WTC11 (cell line): Measurements from ENCODE around the gene SP140L.

Source experiments
- ELF4 ChIP-seq: sonication (generic); formaldehyde crosslinking; IDR thresholded peaks from 2 replicates; pipeline ENCODE4 v1.8.1; 2022; ENCODE audit warnings: low read depth, mild to moderate bottlenecking, moderate library complexity, missing genetic modification reagents
- GTF2I ChIP-seq: fragments of 250-450 bp; sonication (Bioruptor Pico); conservative IDR thresholded peaks from 2 replicates; pipeline ENCODE4 v1.4.0; 2021; ENCODE audit warnings: mild to moderate bottlenecking
- KAT7 ChIP-seq: sonication (generic); formaldehyde crosslinking; IDR thresholded peaks from 2 replicates; pipeline ENCODE4 v1.8.1; 2023; ENCODE audit warnings: missing genetic modification reagents, mild to moderate bottlenecking, borderline replicate concordance
- TP53 ChIP-seq: sonication (generic); formaldehyde crosslinking; IDR thresholded peaks from 2 replicates; pipeline ENCODE4 v1.8.1; 2023; ENCODE audit warnings: mild to moderate bottlenecking, missing genetic modification reagents
- TF ChIP-seq, protein P1 (sequence below): sonication (generic); formaldehyde crosslinking; IDR thresholded peaks from 2 replicates; pipeline ENCODE4 v1.8.0; 2023; ENCODE audit warnings: mild to moderate bottlenecking, missing genetic modification reagents
- TF ChIP-seq, protein P2 (sequence below): fragments of 200-600 bp; IDR thresholded peaks from 2 replicates; pipeline ENCODE4 v1.8.0; 2022; ENCODE audit warnings: antibody characterized with exemption

DNA sequence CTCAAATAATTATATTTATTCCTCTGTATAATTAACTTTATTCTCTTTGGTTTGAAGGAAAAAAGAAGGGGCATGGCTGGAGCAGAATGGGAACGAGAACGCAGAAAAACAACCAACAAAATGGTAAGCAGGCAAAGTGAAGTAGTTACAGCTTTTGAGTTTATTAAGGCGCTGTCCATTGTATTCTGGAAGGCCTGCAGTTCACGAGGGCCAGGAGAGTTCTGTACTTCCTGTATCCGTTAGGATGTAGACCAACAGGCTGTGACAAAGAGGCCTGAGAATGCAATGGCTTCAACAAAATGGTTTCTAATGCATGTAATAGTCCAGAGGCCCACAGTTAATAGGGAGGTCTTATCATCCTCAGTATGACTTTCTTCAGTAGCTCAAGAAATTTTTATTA lies 56.5 kb downstream of the SP140L start:
- TF ChIP-seq, protein P1, sequence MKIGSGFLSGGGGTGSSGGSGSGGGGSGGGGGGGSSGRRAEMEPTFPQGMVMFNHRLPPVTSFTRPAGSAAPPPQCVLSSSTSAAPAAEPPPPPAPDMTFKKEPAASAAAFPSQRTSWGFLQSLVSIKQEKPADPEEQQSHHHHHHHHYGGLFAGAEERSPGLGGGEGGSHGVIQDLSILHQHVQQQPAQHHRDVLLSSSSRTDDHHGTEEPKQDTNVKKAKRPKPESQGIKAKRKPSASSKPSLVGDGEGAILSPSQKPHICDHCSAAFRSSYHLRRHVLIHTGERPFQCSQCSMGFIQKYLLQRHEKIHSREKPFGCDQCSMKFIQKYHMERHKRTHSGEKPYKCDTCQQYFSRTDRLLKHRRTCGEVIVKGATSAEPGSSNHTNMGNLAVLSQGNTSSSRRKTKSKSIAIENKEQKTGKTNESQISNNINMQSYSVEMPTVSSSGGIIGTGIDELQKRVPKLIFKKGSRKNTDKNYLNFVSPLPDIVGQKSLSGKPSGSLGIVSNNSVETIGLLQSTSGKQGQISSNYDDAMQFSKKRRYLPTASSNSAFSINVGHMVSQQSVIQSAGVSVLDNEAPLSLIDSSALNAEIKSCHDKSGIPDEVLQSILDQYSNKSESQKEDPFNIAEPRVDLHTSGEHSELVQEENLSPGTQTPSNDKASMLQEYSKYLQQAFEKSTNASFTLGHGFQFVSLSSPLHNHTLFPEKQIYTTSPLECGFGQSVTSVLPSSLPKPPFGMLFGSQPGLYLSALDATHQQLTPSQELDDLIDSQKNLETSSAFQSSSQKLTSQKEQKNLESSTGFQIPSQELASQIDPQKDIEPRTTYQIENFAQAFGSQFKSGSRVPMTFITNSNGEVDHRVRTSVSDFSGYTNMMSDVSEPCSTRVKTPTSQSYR (CRISPR knock-in tag) = no peak
- TF ChIP-seq GTF2I (no peak), ELF4 (CRISPR knock-in tag) (no peak), TP53 (CRISPR knock-in tag) (no peak), KAT7 (CRISPR knock-in tag) (no peak)
- TF ChIP-seq, protein P2, sequence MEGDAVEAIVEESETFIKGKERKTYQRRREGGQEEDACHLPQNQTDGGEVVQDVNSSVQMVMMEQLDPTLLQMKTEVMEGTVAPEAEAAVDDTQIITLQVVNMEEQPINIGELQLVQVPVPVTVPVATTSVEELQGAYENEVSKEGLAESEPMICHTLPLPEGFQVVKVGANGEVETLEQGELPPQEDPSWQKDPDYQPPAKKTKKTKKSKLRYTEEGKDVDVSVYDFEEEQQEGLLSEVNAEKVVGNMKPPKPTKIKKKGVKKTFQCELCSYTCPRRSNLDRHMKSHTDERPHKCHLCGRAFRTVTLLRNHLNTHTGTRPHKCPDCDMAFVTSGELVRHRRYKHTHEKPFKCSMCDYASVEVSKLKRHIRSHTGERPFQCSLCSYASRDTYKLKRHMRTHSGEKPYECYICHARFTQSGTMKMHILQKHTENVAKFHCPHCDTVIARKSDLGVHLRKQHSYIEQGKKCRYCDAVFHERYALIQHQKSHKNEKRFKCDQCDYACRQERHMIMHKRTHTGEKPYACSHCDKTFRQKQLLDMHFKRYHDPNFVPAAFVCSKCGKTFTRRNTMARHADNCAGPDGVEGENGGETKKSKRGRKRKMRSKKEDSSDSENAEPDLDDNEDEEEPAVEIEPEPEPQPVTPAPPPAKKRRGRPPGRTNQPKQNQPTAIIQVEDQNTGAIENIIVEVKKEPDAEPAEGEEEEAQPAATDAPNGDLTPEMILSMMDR = no peak
